K562 (cell line): ENCODE results near the gene CAPN2.

Experiments used
- CHD2 ChIP-seq: IDR thresholded peaks from 2 replicates; pipeline ENCODE4 v1.6.1; 2011; ENCODE audit warnings: low read depth, low read length
- MAFK ChIP-seq: IDR thresholded peaks from 2 replicates; pipeline ENCODE4 v1.6.1; 2011; ENCODE audit warnings: low read length, improper control_type of control experiment
- MTA3 ChIP-seq: fragments of 450-650 bp; formaldehyde crosslinking; IDR thresholded peaks from 2 replicates; pipeline ENCODE4 v1.6.1; 2017; ENCODE audit warnings: mild to moderate bottlenecking, borderline replicate concordance
- ZFX ChIP-seq: sonication (generic); formaldehyde crosslinking; IDR thresholded peaks from 2 replicates; pipeline ENCODE4 v1.8.0; 2022; ENCODE audit warnings: mild to moderate bottlenecking, missing genetic modification reagents, moderate library complexity

GRCh38 chr1:223662943-223663342 lies 49.4 kb upstream of the CAPN2 start:
- TF ChIP-seq MTA3 (no peak), MAFK (no peak), ZFX (CRISPR knock-in tag) (no peak), CHD2 (no peak)
